AG09309 (cell line): ENCODE measurements around the gene LRRC9.
A peak's percentile ranks its signal among the peaks of the same experiment; 100 is the strongest.
"Not testable (repeated sequence)": the region's sequence is repeated elsewhere in the genome, so short reads cannot be mapped to it uniquely, and the experiment has no call there.

Experiments
- DNase-seq: peaks from one replicate; pipeline ENCODE4 v3.0.0-alpha.2; 2010; ENCODE audit warnings: low read depth
- H3K4me3 ChIP-seq: 2 replicates; pipeline ENCODE4 v1.5.1; 2011; ENCODE audit warnings: mild to moderate bottlenecking, low read depth, low read length, moderate library complexity; ENCODE audit not compliant: control insufficient read depth
- CTCF ChIP-seq: IDR thresholded peaks from 2 replicates; pipeline ENCODE4 v1.5.1; 2011; ENCODE audit warnings: mild to moderate bottlenecking, low read depth, low read length, inconsistent platforms; ENCODE audit not compliant: insufficient read depth, control insufficient read depth; ENCODE audit errors: missing control alignments

The LRRC9 gene

GRCh38 chr14:60095781-60096450 lies 176.0 kb downstream of the LRRC9 start:
- TF ChIP-seq CTCF: no peak
- no peak for DNase-seq
- H3K4me3 ChIP-seq: no peak overlapping the region

- no peak for TF ChIP-seq CTCF
Observed at GRCh38 chr14:60097974-60098373, 178.0 kb downstream of the LRRC9 start.

DNA sequence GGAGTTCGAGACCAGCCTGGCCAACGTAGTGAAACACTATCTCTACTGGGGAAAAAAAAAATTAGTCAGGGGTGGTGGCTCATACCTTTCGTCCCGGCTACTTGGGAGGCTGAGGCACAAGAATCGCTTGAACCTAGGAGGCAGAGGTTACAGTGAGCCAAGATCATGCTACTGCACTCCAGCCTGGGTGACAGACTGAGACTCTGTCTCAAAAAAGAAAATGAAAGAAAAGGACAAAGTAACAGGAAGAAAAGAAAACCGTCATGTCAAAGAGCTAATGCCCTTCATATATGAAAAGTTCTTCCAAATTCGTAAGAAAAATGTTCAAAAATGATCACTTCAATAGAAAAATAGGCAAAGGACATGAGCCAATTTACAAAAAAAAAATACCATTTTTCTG lies 179.9 kb downstream of the LRRC9 start:
- H3K4me3 ChIP-seq: not testable (repeated sequence)

More at GRCh38 chr14:60097974-60098373, 178.0 kb downstream of the LRRC9 start:
- no peak overlapping the region for H3K4me3 ChIP-seq
- no peak for DNase-seq

GRCh38 chr14:60101786-60102185 lies 181.8 kb downstream of the LRRC9 start:
- no peak for DNase-seq
- no peak overlapping the region for H3K4me3 ChIP-seq
- TF ChIP-seq CTCF: no peak

More for the DNA sequence above, 179.9 kb downstream of the LRRC9 start:
- DNase-seq: not testable (repeated sequence)

DNA sequence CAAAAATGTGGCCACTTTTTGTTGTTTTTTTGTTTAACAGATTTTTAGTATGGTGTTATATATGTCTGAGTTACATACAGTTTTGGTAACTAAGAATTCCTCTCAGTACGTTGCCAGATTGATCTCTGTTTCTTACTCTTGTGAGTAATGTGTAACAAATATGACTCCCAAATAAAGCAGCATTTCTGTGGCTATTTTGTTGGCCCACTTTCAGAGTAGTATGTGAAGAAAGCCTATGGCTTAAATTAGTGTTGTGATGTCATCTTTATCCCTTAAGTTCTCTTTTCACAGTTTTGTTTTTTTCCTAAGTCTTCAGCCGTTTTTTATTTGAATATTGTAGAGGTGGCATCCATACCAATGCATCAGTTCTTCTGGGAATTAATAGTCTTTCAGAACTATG lies 182.4 kb downstream of the LRRC9 start:
- no peak overlapping the region for H3K4me3 ChIP-seq
- peak; percentile 57 for DNase-seq
- no peak for TF ChIP-seq CTCF

- peak; percentile 28 for DNase-seq
- no peak for TF ChIP-seq CTCF
- H3K4me3 ChIP-seq: no peak overlapping the region
Observed at GRCh38 chr14:60106339-60106738, 186.4 kb downstream of the LRRC9 start.

DNA sequence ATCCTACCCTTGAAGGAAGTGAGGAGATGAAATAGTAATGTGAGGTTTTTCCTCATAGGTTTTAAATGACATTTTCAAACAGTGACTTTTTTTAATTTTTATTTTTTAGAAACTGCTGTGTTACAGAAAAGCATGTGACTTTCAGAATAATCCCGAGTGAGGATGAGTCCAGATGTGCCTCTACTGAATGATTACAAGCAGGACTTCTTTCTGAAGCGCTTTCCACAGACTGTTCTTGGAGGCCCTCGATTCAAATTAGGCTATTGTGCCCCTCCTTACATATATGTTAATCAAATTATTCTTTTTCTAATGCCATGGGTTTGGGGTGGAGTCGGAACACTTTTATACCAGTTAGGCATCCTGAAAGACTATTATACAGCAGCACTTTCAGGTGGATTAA lies 187.5 kb downstream of the LRRC9 start:
- H3K4me3 ChIP-seq: no peak overlapping the region
- no peak for TF ChIP-seq CTCF
- no peak for DNase-seq
